ENCODE results near the gene ATP8A2. TPM values are rescaled to one million over a fixed set of nuclear protein-coding genes. Genes with fewer than 3 reads are reported as not detected.

ATP8A2 gene
- total RNA-seq, 4 donors from 2014 or later = 0.13 to 0.29 (median 0.24) TPM

DNA sequence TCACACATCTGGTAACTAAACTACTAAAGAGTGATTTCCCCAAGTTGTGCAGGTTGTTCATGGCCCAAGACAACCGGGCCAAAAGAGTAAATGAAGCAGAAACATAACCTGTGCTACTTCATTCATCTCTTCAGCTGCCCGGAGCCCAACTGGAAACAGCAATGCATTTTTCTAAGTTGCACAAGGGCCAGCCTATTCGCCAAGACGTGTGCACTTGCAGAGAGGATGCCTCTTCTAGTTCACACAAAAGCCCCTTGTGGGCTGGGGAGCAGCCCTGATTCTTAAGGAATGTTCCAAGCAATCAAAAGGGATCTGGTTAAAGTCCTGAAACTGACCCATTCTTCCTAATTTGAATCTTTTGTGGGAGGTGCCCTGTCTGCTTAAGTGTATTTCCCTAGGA is 404.2 kb downstream of the ATP8A2 start:
- WGBS, 2 donors = 36 to 48% methylated on average over 4 of the region's 4 CpGs
- DNase-seq = no peak
- H3K27me3 ChIP-seq = no peaks in the 10 kb centered on the region
- no peak overlapping the region for H3K4me3 ChIP-seq (replicated peaks in 1 of 3)
- H3K9me3 ChIP-seq = no peaks in the 10 kb centered on the region
- intact Hi-C loops (cut with DNase I) = no loop called here
- no peak overlapping the region for H3K27ac ChIP-seq
- H3K36me3 ChIP-seq = no peaks in the 10 kb centered on the region
- no peaks in the 10 kb centered on the region for H3K4me1 ChIP-seq
- TF ChIP-seq POLR2A (IDR thresholded peaks at IDR 0.05) = no peak
- TF ChIP-seq, protein P1, sequence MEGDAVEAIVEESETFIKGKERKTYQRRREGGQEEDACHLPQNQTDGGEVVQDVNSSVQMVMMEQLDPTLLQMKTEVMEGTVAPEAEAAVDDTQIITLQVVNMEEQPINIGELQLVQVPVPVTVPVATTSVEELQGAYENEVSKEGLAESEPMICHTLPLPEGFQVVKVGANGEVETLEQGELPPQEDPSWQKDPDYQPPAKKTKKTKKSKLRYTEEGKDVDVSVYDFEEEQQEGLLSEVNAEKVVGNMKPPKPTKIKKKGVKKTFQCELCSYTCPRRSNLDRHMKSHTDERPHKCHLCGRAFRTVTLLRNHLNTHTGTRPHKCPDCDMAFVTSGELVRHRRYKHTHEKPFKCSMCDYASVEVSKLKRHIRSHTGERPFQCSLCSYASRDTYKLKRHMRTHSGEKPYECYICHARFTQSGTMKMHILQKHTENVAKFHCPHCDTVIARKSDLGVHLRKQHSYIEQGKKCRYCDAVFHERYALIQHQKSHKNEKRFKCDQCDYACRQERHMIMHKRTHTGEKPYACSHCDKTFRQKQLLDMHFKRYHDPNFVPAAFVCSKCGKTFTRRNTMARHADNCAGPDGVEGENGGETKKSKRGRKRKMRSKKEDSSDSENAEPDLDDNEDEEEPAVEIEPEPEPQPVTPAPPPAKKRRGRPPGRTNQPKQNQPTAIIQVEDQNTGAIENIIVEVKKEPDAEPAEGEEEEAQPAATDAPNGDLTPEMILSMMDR (IDR thresholded peaks at IDR 0.05) = no peak

- no peak overlapping the region for H3K4me3 ChIP-seq (replicated peaks in 1 of 3)
- no peaks in the 10 kb centered on the region for H3K4me1 ChIP-seq
- H3K36me3 ChIP-seq = no peaks in the 10 kb centered on the region
- no peaks in the 10 kb centered on the region for H3K9me3 ChIP-seq
- WGBS, 2 donors = 46 to 54% methylated on average over 7 of the region's 7 CpGs
- intact Hi-C loops (cut with DNase I) = no loop called here
- H3K27ac ChIP-seq = no peak overlapping the region
- no peak for DNase-seq
- no peaks in the 10 kb centered on the region for H3K27me3 ChIP-seq
- TF ChIP-seq, protein P1 (IDR thresholded peaks at IDR 0.05) = no peak
Observed at GRCh38 chr13:25776722-25777121, 404.9 kb downstream of the ATP8A2 start.

DNA sequence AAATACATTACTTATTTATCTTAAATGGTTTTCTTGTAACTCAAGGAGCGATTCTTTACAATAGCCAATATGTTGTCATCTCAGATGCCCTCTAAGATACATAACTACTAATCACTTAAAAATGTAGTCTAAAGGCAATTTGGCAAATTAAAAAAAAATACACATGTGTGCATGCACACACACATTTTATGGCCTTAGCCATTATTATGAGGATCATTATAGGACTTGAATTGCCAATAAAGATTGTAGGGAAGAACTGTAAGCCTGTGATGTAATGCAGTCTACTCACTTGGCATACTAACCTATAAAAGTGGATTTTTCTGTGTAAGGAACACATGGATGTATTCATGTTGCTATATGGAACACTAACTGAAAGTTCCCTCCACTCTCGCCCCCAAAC is 405.7 kb downstream of the ATP8A2 start:
- intact Hi-C loops (cut with DNase I) = no loop called here
- Histone ChIP-seq H3K4me3 (replicated peaks in 1 of 3) (no peak overlapping the region), H3K9me3 (no peaks in the 10 kb centered on the region), H3K27ac (no peak overlapping the region), H3K27me3 (no peaks in the 10 kb centered on the region), H3K4me1 (no peaks in the 10 kb centered on the region), H3K36me3 (no peaks in the 10 kb centered on the region)
- DNase-seq = no peak
- 93 to 95% methylated on average over 2 of the region's 2 CpGs for whole genome bisulfite sequencing, 2 donors
- TF ChIP-seq POLR2A (IDR thresholded peaks at IDR 0.05) = no peak
- TF ChIP-seq, protein P1 (IDR thresholded peaks at IDR 0.05) = no peak

- DNase-seq = no peak
- H3K36me3 ChIP-seq = no peaks in the 10 kb centered on the region
- H3K9me3 ChIP-seq = no peaks in the 10 kb centered on the region
- H3K4me3 ChIP-seq (replicated peaks in 1 of 3) = no peak overlapping the region
- no peaks in the 10 kb centered on the region for H3K4me1 ChIP-seq
- TF ChIP-seq POLR2A (IDR thresholded peaks at IDR 0.05) = no peak
- TF ChIP-seq, protein P1 (IDR thresholded peaks at IDR 0.05) = no peak
- WGBS, 2 donors = 92 to 94% methylated on average over 7 of the region's 7 CpGs
- H3K27ac ChIP-seq = no peak overlapping the region
- no peaks in the 10 kb centered on the region for H3K27me3 ChIP-seq
- intact Hi-C loops (cut with DNase I) = no loop called here
Observed at GRCh38 chr13:25778365-25778764, 406.6 kb downstream of the ATP8A2 start.

GRCh38 chr13:25778808-25779305 is 407.1 kb downstream of the ATP8A2 start:
- H3K27ac ChIP-seq = no peak overlapping the region
- no peaks in the 10 kb centered on the region for H3K9me3 ChIP-seq
- H3K36me3 ChIP-seq = no peaks in the 10 kb centered on the region
- intact Hi-C loops (cut with DNase I) = no loop called here
- no peaks in the 10 kb centered on the region for H3K4me1 ChIP-seq
- H3K4me3 ChIP-seq (replicated peaks in 1 of 3) = no peak overlapping the region
- H3K27me3 ChIP-seq = no peaks in the 10 kb centered on the region
- TF ChIP-seq, protein P1 (IDR thresholded peaks at IDR 0.05) = no peak
- TF ChIP-seq POLR2A (IDR thresholded peaks at IDR 0.05) = no peak
- WGBS, 2 donors = 80 to 83% methylated on average over 4 of the region's 4 CpGs
- no peak for DNase-seq
